H1 (cell line): ENCODE measurements around the gene PARD3. TPM values are rescaled to one million over a fixed set of nuclear protein-coding genes. Genes with fewer than 3 reads are reported as not detected.

ENCODE experiments used
- CTCF ChIA-PET: fragments of 300-600 bp; sonication (Branson Sonifier 250); formaldehyde crosslinking; loops from one replicate; lab custom pipeline; 2021; ENCODE audit not compliant: partially characterized antibody; lab: Charles Lee
- POLR2A ChIA-PET: fragments of 300-600 bp; sonication (Branson Sonifier 250); formaldehyde crosslinking; loops from one replicate; lab custom pipeline; 2021; ENCODE audit warnings: inconsistent platforms; ENCODE audit not compliant: partially characterized antibody; lab: Charles Lee
- DNase-seq, 2 experiments: peaks; one replicate each; pipeline versions ENCODE4 v3.0.0 to v3.0.0-alpha.2; 2010 to 2022; ENCODE audit warnings: low spot score in 2 of 2, low read depth in 1 of 2, mixed read lengths in 1 of 2
- FAIRE-seq: peaks from 2 replicates; lab custom pipeline; 2011; peaks lifted over from hg19 to GRCh38; lab: Jason Lieb, UNC
- H2AFZ ChIP-seq: 2 replicates; pipeline ENCODE4 v1.8.1; 2012; ENCODE audit warnings: low read length, inconsistent platforms
- H2AK5ac ChIP-seq: 2 replicates; pipeline ENCODE4 v1.6.1; 2013; ENCODE audit warnings: low read depth, low read length
- H2BK120ac ChIP-seq: replicated peaks from 2 replicates; pipeline ENCODE3; 2013; ENCODE audit warnings: low read depth, low read length, inconsistent platforms
- H2BK12ac ChIP-seq: 2 replicates; pipeline ENCODE4 v1.6.1; 2013; ENCODE audit warnings: low read depth, low read length
- H2BK15ac ChIP-seq: 2 replicates; pipeline ENCODE4 v1.6.1; 2013; ENCODE audit warnings: low read length
- H2BK20ac ChIP-seq: 2 replicates; pipeline ENCODE4 v1.6.1; 2013; ENCODE audit warnings: low read length
- H2BK5ac ChIP-seq: 2 replicates; pipeline ENCODE4 v1.6.1; 2013; ENCODE audit warnings: low read depth, low read length
- H3K14ac ChIP-seq: 2 replicates; pipeline ENCODE4 v1.6.1; 2013; ENCODE audit warnings: inconsistent platforms; ENCODE audit not compliant: insufficient read length
- H3K18ac ChIP-seq: 2 replicates; pipeline ENCODE4 v1.6.1; 2013; ENCODE audit warnings: low read length; ENCODE audit errors: extremely low read depth
- H3K23ac ChIP-seq: 2 replicates; pipeline ENCODE4 v1.6.1; 2013; ENCODE audit warnings: inconsistent platforms; ENCODE audit not compliant: insufficient read length
- H3K23me2 ChIP-seq: 2 replicates; pipeline ENCODE4 v1.6.1; 2013; ENCODE audit warnings: low read depth, low read length
- H3K27ac ChIP-seq: 2 replicates; pipeline ENCODE4 v1.6.1; 2011; ENCODE audit warnings: low read depth, low read length, inconsistent platforms
- H3K27me3 ChIP-seq, 4 experiments: replicated peaks in 1 of 4; 1 replicate in 1 of 4; 2 replicates in 3 of 4; pipeline versions ENCODE4 v1.6.1 to v1.8.1; 2011 to 2013; ENCODE audit warnings: low read length in 3 of 4, mild to moderate bottlenecking in 3 of 4, inconsistent platforms in 2 of 4, mixed read lengths in 2 of 4, moderate library complexity in 1 of 4; ENCODE audit not compliant: control insufficient read depth in 3 of 4, insufficient read depth in 3 of 4; ENCODE audit errors: extremely low read depth in 1 of 4
- H3K36me3 ChIP-seq, 4 experiments: 2 replicates each; pipeline versions ENCODE4 v1.6.1 to v1.8.1; 2011 to 2013; ENCODE audit warnings: mild to moderate bottlenecking in 4 of 4, low read length in 3 of 4, moderate library complexity in 2 of 4, control low read depth in 1 of 4, inconsistent platforms in 1 of 4; ENCODE audit not compliant: insufficient read depth in 4 of 4, control insufficient read depth in 2 of 4
- H3K4ac ChIP-seq: replicated peaks from 2 replicates; pipeline ENCODE3; 2013; ENCODE audit warnings: low read length, low read depth, mixed read lengths, inconsistent platforms; ENCODE audit not compliant: insufficient read length
- H3K4me1 ChIP-seq, 4 experiments: replicated peaks in 1 of 4; 1 replicate in 1 of 4; 2 replicates in 3 of 4; pipeline versions ENCODE4 v1.6.1 to v1.8.1; 2011 to 2013; ENCODE audit warnings: low read length in 3 of 4, inconsistent platforms in 2 of 4, mixed read lengths in 1 of 4; ENCODE audit not compliant: insufficient read depth in 4 of 4, control insufficient read depth in 3 of 4
- H3K4me2 ChIP-seq, 2 experiments: 2 replicates each; pipeline versions ENCODE4 v1.6.1 to v1.8.1; 2011 to 2013; ENCODE audit warnings: low read depth in 2 of 2, low read length in 2 of 2, control low read depth in 1 of 2, inconsistent platforms in 1 of 2, mild to moderate bottlenecking in 1 of 2; ENCODE audit not compliant: insufficient read depth in 1 of 2
- H3K4me3 ChIP-seq, 4 experiments: fragments of 200-600, 300-600 bp in 1 of 4; sonication (generic), shearing (Covaris generic), sonication (Bioruptor Twin) in 1 of 4; 2 replicates each; pipeline versions ENCODE4 v1.5.1 to v1.8.1; 2011 to 2016; ENCODE audit warnings: low read length in 4 of 4, low read depth in 3 of 4, control low read depth in 2 of 4, inconsistent platforms in 2 of 4, mild to moderate bottlenecking in 2 of 4, mixed read lengths in 1 of 4, moderate library complexity in 1 of 4; ENCODE audit not compliant: insufficient read depth in 2 of 4; ENCODE audit errors: extremely low read depth in 1 of 4
- H3K56ac ChIP-seq: replicated peaks from 2 replicates; pipeline ENCODE3; 2013; ENCODE audit warnings: low read depth, mild to moderate bottlenecking, mixed read lengths, low read length, inconsistent platforms; ENCODE audit not compliant: insufficient read length
- H3K79me1 ChIP-seq: 2 replicates; pipeline ENCODE4 v1.6.1; 2013; ENCODE audit warnings: low read depth, low read length, control low read depth
- H3K79me2 ChIP-seq, 2 experiments: 2 replicates each; pipeline versions ENCODE4 v1.6.1 to v1.8.1; 2012 to 2013; ENCODE audit warnings: low read length in 2 of 2, mild to moderate bottlenecking in 2 of 2, inconsistent platforms in 1 of 2; ENCODE audit not compliant: insufficient read depth in 2 of 2, control insufficient read depth in 1 of 2
- H3K9ac ChIP-seq, 4 experiments: replicated peaks in 1 of 4; 1 replicate in 1 of 4; 2 replicates in 3 of 4; pipeline versions ENCODE4 v1.6.1 to v1.8.1; 2011 to 2013; ENCODE audit warnings: low read depth in 3 of 4, low read length in 3 of 4, control low read depth in 2 of 4, mild to moderate bottlenecking in 2 of 4, moderate library complexity in 2 of 4, inconsistent platforms in 1 of 4; ENCODE audit errors: extremely low read depth in 1 of 4
- H3K9me3 ChIP-seq, 2 experiments: 2 replicates each; pipeline versions ENCODE4 v1.6.1 to v1.8.1; 2012 to 2013; ENCODE audit warnings: mild to moderate bottlenecking in 2 of 2, moderate library complexity in 2 of 2, control low read depth in 1 of 2, inconsistent platforms in 1 of 2, low read depth in 1 of 2, low read length in 1 of 2, mixed read lengths in 1 of 2; ENCODE audit not compliant: insufficient read depth in 2 of 2
- H4K20me1 ChIP-seq, 2 experiments: replicated peaks in 1 of 2; 2 replicates each; pipeline versions ENCODE3 to v1.8.1; 2011 to 2013; ENCODE audit warnings: inconsistent platforms in 2 of 2, low read length in 2 of 2, mild to moderate bottlenecking in 1 of 2; ENCODE audit not compliant: insufficient read depth in 2 of 2, control insufficient read depth in 1 of 2
- H4K5ac ChIP-seq: 2 replicates; pipeline ENCODE4 v1.6.1; 2013; ENCODE audit warnings: low read length, low read depth, mixed read lengths, inconsistent platforms; ENCODE audit not compliant: insufficient read length
- H4K8ac ChIP-seq: 2 replicates; pipeline ENCODE4 v1.8.0; 2013; ENCODE audit warnings: mild to moderate bottlenecking, moderate library complexity, low read length, inconsistent platforms; ENCODE audit not compliant: insufficient read depth; ENCODE audit errors: extremely low read depth
- H4K91ac ChIP-seq: replicated peaks from 2 replicates; pipeline ENCODE3; 2013; ENCODE audit warnings: low read length, mixed read lengths, inconsistent platforms; ENCODE audit not compliant: insufficient read length
- EGR1 ChIP-seq: IDR thresholded peaks from 2 replicates; pipeline ENCODE4 v1.6.1; 2011; ENCODE audit warnings: low read depth, low read length, borderline replicate concordance
- GABPA ChIP-seq: IDR thresholded peaks from 2 replicates; pipeline ENCODE4 v1.6.1; 2011; ENCODE audit warnings: mild to moderate bottlenecking, low read length, moderate library complexity, borderline replicate concordance; ENCODE audit not compliant: insufficient read depth
- GTF2F1 ChIP-seq: IDR thresholded peaks from 2 replicates; pipeline ENCODE4 v1.6.1; 2012; ENCODE audit warnings: low read depth, low read length, improper control_type of control experiment, borderline replicate concordance
- JUN ChIP-seq: IDR thresholded peaks from 2 replicates; pipeline ENCODE4 v1.6.1; 2011; ENCODE audit warnings: low read depth, mild to moderate bottlenecking, improper control_type of control experiment, low read length
- KDM5A ChIP-seq: fragments of 200-600 bp; IDR thresholded peaks from 2 replicates; pipeline ENCODE4 v1.7.1; 2012; ENCODE audit warnings: mild to moderate bottlenecking, low read length, inconsistent platforms, mixed read lengths
- MAX ChIP-seq: IDR thresholded peaks from 2 replicates; pipeline ENCODE4 v1.6.1; 2012; ENCODE audit warnings: inconsistent platforms
- NRF1 ChIP-seq: IDR thresholded peaks from 2 replicates; pipeline ENCODE4 v1.6.1; 2011; ENCODE audit warnings: mild to moderate bottlenecking, low read depth, low read length, improper control_type of control experiment
- RAD21 ChIP-seq, 2 experiments: IDR thresholded peaks in 1 of 2; conservative IDR thresholded peaks in 1 of 2; 2 replicates each; pipeline ENCODE4 v1.6.1; 2011; ENCODE audit warnings: low read depth in 2 of 2, low read length in 2 of 2, improper control_type of control experiment in 1 of 2, inconsistent platforms in 1 of 2, mild to moderate bottlenecking in 1 of 2, moderate library complexity in 1 of 2
- RNF2 ChIP-seq: fragments of 200-900, 300-1000 bp; sonication (generic); IDR thresholded peaks from 2 replicates; pipeline ENCODE4 v1.7.1; 2016; ENCODE audit warnings: borderline replicate concordance, low read depth, mild to moderate bottlenecking, antibody characterized with exemption, low read length; ENCODE audit not compliant: poor library complexity, severe bottlenecking; ENCODE audit errors: missing control alignments
- SP1 ChIP-seq: IDR thresholded peaks from 2 replicates; pipeline ENCODE4 v1.6.1; 2011; ENCODE audit warnings: low read depth, low read length
- USF2 ChIP-seq: IDR thresholded peaks from 2 replicates; pipeline ENCODE4 v1.6.1; 2011; ENCODE audit warnings: low read length, improper control_type of control experiment
- ZNF274 ChIP-seq: IDR thresholded peaks from 2 replicates; pipeline ENCODE4 v1.7.0; 2012; ENCODE audit warnings: low read length, borderline replicate concordance; ENCODE audit errors: extremely low read depth
- WGBS, 2 experiments: shearing (Covaris generic) in 1 of 2; methylation state at CpG; one replicate each; pipeline versions ENCODE4 v1.1.6 to v1.1.7; 2013 to 2015; ENCODE audit warnings: low lambda C conversion rate in 2 of 2, mixed read lengths in 2 of 2, inconsistent platforms in 1 of 2, low coverage in 1 of 2, missing lambda C conversion rate in 1 of 2; ENCODE audit not compliant: insufficient replicate concordance in 2 of 2, insufficient coverage in 1 of 2, insufficient read length in 1 of 2; ENCODE audit errors: extremely low coverage in 1 of 2, missing lambda C conversion rate in 1 of 2; 5-methylcytosine and 5-hydroxymethylcytosine counted together
- polyA plus RNA-seq, 7 experiments: library from polyadenylated mRNA; depleted of rRNA in 3 of 7; stranded (reverse) in 5 of 7; unstranded in 2 of 7; fragments of >200 nt in 5 of 7; fragments of 200-250 nt in 2 of 7; gene quantifications; 1 replicate in 5 of 7; 2 replicates in 1 of 7; 4 replicates in 1 of 7; pipeline versions ENCODE4 v1.2.1 to v1.2.3, GENCODE V29; 2011 to 2013; ENCODE audit warnings: missing spikeins in 2 of 7, mixed read lengths in 2 of 7
- total RNA-seq: library from RNA; stranded (reverse); fragmentation: NEBNext Ultra II Directional; extraction: Animal tissue kit (Norgen Biotek cat#: 25700); gene quantifications from 2 replicates; pipeline ENCODE4 v1.2.1, GENCODE V29; 2021

The PARD3 gene
- total and polyA plus RNA-seq, 2 of the 8 experiments (the other 6 are each of a cell fraction or from before 2014, with no cell fraction given) = 19.7 to 49.1 TPM

- TF ChIP-seq NRF1 (no peak), KDM5A (no peak), GTF2F1 (no peak), USF2 (no peak), RAD21 (IDR thresholded peaks at IDR 0.05 in 1 of 2, conservative IDR thresholded peaks at IDR 0.05 in 1 of 2; ENCODE audit: low read depth in 2 of 2, low read length in 2 of 2) (no peak), EGR1 (no peak), JUN (no peak), ZNF274 (no peak), MAX (no peak), SP1 (no peak), GABPA (no peak), RNF2 (no peak)
- Histone ChIP-seq H4K5ac (no peak overlapping the region), H2AFZ (no peak overlapping the region), H3K4me2 (no peak overlapping the region), H2BK12ac (no peak overlapping the region), H3K4ac (no peak overlapping the region), H3K79me2 (no peaks in the 10 kb centered on the region), H3K14ac (no peak overlapping the region), H4K91ac (no peak overlapping the region), H3K4me3 (no peak overlapping the region), H3K56ac (no peak overlapping the region), H2BK15ac (no peak overlapping the region), H4K20me1 (no peaks in the 10 kb centered on the region), H2BK5ac (no peak overlapping the region), H3K79me1 (no peaks in the 10 kb centered on the region), H3K9ac (no peak overlapping the region), H2BK120ac (no peak overlapping the region), H3K4me1 (no peaks in the 10 kb centered on the region; a peak in 1 of 7 replicates), H2AK5ac (no peak overlapping the region), H3K36me3 (0 out of 8 replicates have a peak, but pooled peaks cover 0 to 3% (median 0%) of the 10 kb centered on the region in 4 experiments), H3K27ac (no peak overlapping the region), H3K18ac (no peak overlapping the region), H3K23me2 (no peaks in the 10 kb centered on the region), H3K9me3 (no peaks in the 10 kb centered on the region), H4K8ac (no peak overlapping the region), H3K27me3 (no peaks in the 10 kb centered on the region), H3K23ac (no peak overlapping the region), H2BK20ac (no peak overlapping the region)
- DNase-seq (no peak), FAIRE-seq (no peak)
- ChIA-PET POLR2A (no interaction called here), CTCF (interaction anchor here (1.1 kb wide), 1 partner anchor 139 kb away, joined by 3 read pairs; no protein-coding TSS in a partner anchor)
- WGBS, 2 experiments = 91% methylated on average over 1 of the region's 1 CpG; no CpG with 5 or more reads in 1 of the 2 experiments
Observed at GRCh38 chr10:34343764-34344163, 471.3 kb downstream of the PARD3 start.
